Measurements from ENCODE around the gene ICAM2. TPM values are rescaled to one million over a fixed set of nuclear protein-coding genes. Genes with fewer than 3 reads are reported as not detected.

ICAM2 gene
- total RNA-seq, 1 donor from 2014 or later, result 55.7 TPM

- intact Hi-C loops (cut with DNase I), result no loop called here
- no peak for TF ChIP-seq CTCF (IDR thresholded peaks at IDR 0.05)
- no peak for TF ChIP-seq POLR2AphosphoS5 (IDR thresholded peaks at IDR 0.05; ENCODE audit: insufficient read depth in 1 of 2, low read depth in 1 of 2)
- no peak for TF ChIP-seq POLR2A (IDR thresholded peaks at IDR 0.05)
- H3K36me3 ChIP-seq, result peaks cover 0 to 42% of the 10 kb centered on the region in 2 donors
- H3K27me3 ChIP-seq, result no peaks in the 10 kb centered on the region
- H3K4me3 ChIP-seq, result no peak overlapping the region
- DNase-seq (ENCODE audit: extremely low spot score in 2 of 2), result no peak
- peaks cover 7% of the 10 kb centered on the region for H3K9me3 ChIP-seq
- peaks cover 10% of the 10 kb centered on the region for H3K4me1 ChIP-seq
- no peak overlapping the region for H3K27ac ChIP-seq
Measured at GRCh38 chr17:64065161-64065560, 44.7 kb upstream of the ICAM2 start.

GRCh38 chr17:64064331-64064730 is 43.9 kb upstream of the ICAM2 start:
- H3K27me3 ChIP-seq, result no peaks in the 10 kb centered on the region
- H3K9me3 ChIP-seq, result peaks cover 5% of the 10 kb centered on the region
- intact Hi-C loops (cut with DNase I), result no loop called here
- no peak overlapping the region for H3K4me3 ChIP-seq
- no peak for TF ChIP-seq POLR2AphosphoS5 (IDR thresholded peaks at IDR 0.05; ENCODE audit: insufficient read depth in 1 of 2, low read depth in 1 of 2)
- TF ChIP-seq POLR2A (IDR thresholded peaks at IDR 0.05), result no peak
- no peak for TF ChIP-seq CTCF (IDR thresholded peaks at IDR 0.05)
- H3K4me1 ChIP-seq, result peaks cover 10% of the 10 kb centered on the region
- peaks cover 0 to 36% of the 10 kb centered on the region in 2 donors for H3K36me3 ChIP-seq
- no peak for DNase-seq (ENCODE audit: extremely low spot score in 2 of 2)
- peak overlapping the region; percentile 72 for H3K27ac ChIP-seq

- H3K4me3 ChIP-seq, result no peak overlapping the region
- intact Hi-C loops (cut with DNase I), result loop anchor here (2.0 kb wide), 1 partner anchor 71 kb away; no protein-coding TSS in a partner anchor
- H3K27ac ChIP-seq, result peak overlapping the region; percentile 72
- no peak for DNase-seq (ENCODE audit: extremely low spot score in 2 of 2)
- H3K36me3 ChIP-seq, result peaks cover 0 to 36% of the 10 kb centered on the region in 2 donors
- no peaks in the 10 kb centered on the region for H3K27me3 ChIP-seq
- peak in 2 of 3 experiments; percentile 48 to 54 for TF ChIP-seq CTCF (IDR thresholded peaks at IDR 0.05)
- TF ChIP-seq POLR2A (IDR thresholded peaks at IDR 0.05), result no peak
- H3K9me3 ChIP-seq, result no peaks in the 10 kb centered on the region
- H3K4me1 ChIP-seq, result peaks cover 10% of the 10 kb centered on the region
Measured at GRCh38 chr17:64063766-64064224, 43.4 kb upstream of the ICAM2 start.

GRCh38 chr17:64063088-64063487 is 42.7 kb upstream of the ICAM2 start:
- peak overlapping the region; percentile 72 for H3K27ac ChIP-seq
- H3K36me3 ChIP-seq, result peaks cover 0 to 30% of the 10 kb centered on the region in 2 donors
- no peaks in the 10 kb centered on the region for H3K9me3 ChIP-seq
- no peak overlapping the region for H3K4me3 ChIP-seq
- intact Hi-C loops (cut with DNase I), result loop anchor here (2.0 kb wide), 1 partner anchor 72 kb away; no protein-coding TSS in a partner anchor
- TF ChIP-seq CTCF (IDR thresholded peaks at IDR 0.05) (no peak), POLR2A (IDR thresholded peaks at IDR 0.05) (no peak), POLR2AphosphoS5 (IDR thresholded peaks at IDR 0.05; ENCODE audit: insufficient read depth in 1 of 2, low read depth in 1 of 2) (no peak)
- no peaks in the 10 kb centered on the region for H3K27me3 ChIP-seq
- DNase-seq (ENCODE audit: extremely low spot score in 2 of 2), result no peak
- peaks cover 10% of the 10 kb centered on the region for H3K4me1 ChIP-seq

GRCh38 chr17:64061178-64061898 is 40.9 kb upstream of the ICAM2 start:
- Histone ChIP-seq H3K4me3 (no peak overlapping the region), H3K9me3 (no peaks in the 10 kb centered on the region), H3K4me1 (peaks cover 10% of the 10 kb centered on the region), H3K27me3 (no peaks in the 10 kb centered on the region), H3K27ac (no peak overlapping the region), H3K36me3 (peaks cover 0 to 39% of the 10 kb centered on the region in 2 donors)
- intact Hi-C loops (cut with DNase I), result no loop called here
- no peak for DNase-seq (ENCODE audit: extremely low spot score in 2 of 2)
- TF ChIP-seq POLR2AphosphoS5 (IDR thresholded peaks at IDR 0.05; ENCODE audit: insufficient read depth in 1 of 2, low read depth in 1 of 2) (peak in 1 of 2 donors; percentile 54), POLR2A (IDR thresholded peaks at IDR 0.05) (no peak)

All from vagina (tissue), 2 donors.